NCI-H2029 (cell line): ENCODE results near the gene AGO1.
"Not testable (repeated sequence)": the region's sequence is repeated elsewhere in the genome, so short reads cannot be mapped to it uniquely, and the experiment has no call there.

Experiments used
- DNase-seq: peaks from one replicate; lab custom pipeline; 2025; lab: John Stamatoyannopoulos, UW

AGO1 gene

DNA sequence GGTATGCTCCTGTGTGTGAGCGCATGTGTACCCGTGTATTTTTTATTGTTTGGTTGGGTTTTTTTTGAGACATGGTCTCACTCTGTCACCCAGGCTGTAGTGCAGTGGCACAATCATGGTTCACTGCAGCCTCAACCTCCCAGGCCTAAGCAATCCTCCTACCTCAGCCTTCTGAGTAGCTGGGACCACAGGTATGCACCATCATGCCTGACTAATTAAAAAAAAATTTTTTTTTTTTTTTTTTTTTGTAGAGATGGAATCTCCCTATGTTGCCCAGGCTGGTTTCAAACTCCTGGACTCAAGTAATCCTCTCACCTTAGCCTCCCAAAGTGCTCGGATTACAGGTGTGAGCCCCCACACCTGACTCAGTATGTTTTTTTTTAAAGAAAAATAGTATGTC, 89.6 kb downstream of the AGO1 start:
- DNase-seq, result not testable (repeated sequence)

- no peak for DNase-seq
These were observed 97.1 kb downstream of the AGO1 start for GRCh38 chr1:35980090-35980489.
